ENCODE measurements around the gene ALAS1.
"Not testable (repeated sequence)": the region's sequence is repeated elsewhere in the genome, so short reads cannot be mapped to it uniquely, and the experiment has no call there.

ALAS1 gene

DNA sequence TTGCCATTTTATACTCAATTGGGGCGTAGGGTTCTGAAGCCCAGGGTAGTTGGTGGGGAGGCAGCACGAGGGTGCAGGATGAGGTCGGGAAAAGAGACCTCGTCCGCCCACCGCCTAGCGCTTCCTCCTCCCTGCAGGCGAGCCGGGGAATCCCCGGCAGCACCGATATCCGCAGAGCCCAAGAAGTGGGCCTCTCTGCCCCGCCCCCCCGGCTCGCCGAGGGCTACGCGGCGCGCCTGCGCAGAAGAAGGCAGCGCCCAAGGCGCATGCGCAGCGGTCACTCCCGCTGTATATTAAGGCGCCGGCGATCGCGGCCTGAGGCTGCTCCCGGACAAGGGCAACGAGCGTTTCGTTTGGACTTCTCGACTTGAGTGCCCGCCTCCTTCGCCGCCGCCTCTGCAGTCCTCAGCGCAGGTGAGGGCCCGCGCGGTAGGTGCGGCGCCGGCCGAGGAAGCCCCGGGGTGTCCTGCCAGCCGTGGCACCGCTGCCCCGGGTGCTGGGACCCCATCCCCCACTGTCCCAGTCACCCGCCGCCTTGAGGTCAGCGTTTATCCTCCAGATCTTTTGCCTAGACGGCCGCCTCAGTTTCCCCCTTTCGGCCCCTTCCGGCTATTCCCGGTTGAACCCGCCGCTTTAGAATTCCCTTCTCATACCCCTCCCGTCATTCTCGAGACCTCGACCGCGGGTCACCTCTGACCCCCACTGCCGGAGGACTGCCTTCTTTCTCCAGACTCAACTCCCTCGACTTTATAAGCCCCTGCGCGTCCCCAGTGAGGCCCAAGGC lies at the start of gene ALAS1:
TSS of gene ALAS1 (plus strand) at position 319 of the 784 bp plus-strand sequence. CDS start 1,082 bp downstream, outside the sequence.
- peak; percentile 83 to 89 for DNase-seq

DNA sequence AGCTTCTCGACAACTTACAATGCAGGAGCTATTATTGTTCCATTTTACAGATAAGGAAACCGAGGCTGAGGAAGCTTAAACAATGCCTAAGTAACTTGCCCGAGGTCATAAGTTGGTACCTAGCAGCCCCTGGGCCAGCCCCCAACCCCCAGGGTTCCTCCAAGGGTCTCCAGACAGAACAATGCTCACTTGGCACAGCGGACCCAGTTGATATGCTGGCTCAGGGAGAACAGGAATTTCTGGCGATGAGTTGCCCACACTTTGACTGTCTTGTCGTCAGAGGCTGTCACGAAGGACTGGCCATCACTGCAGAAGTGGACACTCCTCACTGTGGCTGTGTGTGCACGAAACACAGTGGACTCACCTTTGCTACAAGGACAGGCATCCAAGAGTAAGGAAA lies 48.9 kb upstream of the ALAS1 start:
- DNase-seq: no peak

DNA sequence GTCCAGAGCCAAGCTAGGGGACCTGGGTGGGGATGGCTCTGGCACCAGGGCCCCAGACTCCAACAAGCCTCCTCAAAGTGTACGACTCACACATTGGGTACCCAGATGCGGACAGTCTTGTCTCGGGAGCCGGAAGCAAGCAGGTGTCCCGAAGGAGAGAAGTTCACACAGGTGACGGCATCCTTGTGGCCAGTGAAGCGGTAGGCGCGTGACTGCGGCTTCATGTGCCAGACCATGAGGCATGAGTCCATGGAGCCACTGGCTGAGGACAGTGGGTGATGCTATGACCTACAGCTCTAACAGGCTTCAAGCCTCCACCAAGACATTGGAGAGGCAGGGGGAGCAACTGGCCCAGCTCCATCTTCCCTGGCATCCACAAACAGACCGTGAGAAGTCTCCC lies 48.2 kb upstream of the ALAS1 start:
- no peak for DNase-seq

DNA sequence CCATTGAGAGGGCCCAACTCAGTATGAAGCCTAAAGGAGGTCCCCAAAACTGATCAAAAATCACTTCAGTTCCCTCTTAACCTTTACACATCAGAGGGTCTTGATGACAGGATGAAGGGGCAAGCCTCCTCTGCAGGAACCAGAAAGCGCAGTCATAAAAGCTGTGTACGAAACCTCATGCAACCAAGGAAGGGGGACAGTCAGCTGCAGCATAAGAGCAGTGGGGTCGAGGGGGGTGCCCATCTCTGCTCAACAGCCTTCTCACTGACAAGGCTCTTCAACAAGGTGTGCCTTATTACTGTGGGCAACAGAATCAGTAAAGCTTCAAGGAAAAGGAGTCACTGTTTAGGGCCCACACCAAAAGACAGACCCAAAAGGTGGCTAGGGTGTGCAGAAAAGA lies 47.6 kb upstream of the ALAS1 start:
- no peak for DNase-seq

DNA sequence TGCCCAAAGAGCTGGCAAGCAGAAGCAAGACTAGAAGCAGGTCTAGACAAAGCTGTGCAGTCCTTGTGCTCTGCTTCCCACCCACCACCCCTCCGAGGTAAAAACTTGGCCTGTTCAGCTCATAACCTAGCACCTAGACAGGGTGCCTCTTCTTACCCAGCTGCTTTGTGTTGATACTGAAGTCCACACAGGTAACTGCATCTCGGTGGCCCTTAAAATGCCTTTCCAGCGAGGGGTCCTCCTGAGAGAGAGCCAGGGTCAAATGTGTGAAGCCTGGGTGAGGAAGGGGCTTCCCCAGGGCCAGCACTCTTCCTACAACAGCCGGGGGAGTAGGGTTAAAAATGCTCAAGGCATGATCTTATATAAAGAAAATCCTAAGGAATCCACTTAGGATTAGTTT lies 47.1 kb upstream of the ALAS1 start:
- DNase-seq: no peak

DNA sequence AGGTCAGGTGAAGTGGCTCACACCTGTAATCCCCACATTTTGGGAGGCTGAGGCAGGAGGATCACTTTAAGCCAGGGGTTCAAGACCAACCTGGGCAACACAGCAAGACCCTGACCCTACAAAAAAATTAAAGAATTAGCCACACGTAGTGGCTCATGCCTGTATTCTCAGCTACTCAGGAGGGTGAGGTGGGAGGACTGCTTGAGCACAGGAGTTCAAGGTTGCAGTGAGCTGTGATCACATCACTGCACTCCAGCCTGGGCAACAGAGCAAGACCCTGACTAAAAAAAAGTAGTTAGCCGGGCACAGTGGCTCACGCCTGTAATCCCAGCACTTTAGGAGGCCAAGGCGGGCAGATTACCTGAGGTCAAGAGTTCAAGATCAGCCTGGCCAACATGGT lies 46.0 kb upstream of the ALAS1 start:
- DNase-seq: not testable (repeated sequence)

DNA sequence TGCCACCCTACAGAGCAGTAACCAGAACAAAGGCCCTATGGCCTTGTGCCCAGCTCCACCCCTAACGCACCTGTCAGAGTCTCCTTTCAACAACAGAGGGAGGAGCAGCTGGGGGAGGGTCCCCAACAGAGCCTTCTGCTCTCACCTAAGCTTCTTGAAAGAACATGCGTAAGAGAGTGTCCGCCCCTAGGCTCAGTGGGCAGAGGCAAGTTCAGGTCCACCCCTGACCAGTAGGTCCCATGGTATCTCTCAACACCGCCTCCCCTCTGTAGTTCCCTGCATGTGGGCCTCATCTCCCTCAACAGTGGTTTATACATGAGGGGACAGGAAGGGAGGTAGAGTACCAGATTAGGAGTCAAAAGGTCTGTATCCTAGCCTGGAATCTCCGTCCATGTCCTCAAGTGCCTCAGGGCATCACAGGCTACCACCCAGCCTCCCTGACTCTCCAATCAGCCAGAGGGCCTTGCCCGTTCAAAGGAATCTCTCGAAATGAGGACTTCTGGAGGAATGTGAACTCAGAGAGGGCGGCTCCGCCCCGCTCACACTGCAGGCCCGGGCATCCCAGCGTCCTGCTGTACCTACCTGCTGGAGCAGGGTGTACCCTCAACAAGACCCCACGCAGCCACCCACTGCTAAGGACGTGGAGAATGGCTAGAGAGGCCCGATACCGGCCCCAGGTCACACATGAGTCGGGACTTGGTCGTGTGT lies 44.4 kb upstream of the ALAS1 start:
- DNase-seq: peak; percentile 54 to 65

DNA sequence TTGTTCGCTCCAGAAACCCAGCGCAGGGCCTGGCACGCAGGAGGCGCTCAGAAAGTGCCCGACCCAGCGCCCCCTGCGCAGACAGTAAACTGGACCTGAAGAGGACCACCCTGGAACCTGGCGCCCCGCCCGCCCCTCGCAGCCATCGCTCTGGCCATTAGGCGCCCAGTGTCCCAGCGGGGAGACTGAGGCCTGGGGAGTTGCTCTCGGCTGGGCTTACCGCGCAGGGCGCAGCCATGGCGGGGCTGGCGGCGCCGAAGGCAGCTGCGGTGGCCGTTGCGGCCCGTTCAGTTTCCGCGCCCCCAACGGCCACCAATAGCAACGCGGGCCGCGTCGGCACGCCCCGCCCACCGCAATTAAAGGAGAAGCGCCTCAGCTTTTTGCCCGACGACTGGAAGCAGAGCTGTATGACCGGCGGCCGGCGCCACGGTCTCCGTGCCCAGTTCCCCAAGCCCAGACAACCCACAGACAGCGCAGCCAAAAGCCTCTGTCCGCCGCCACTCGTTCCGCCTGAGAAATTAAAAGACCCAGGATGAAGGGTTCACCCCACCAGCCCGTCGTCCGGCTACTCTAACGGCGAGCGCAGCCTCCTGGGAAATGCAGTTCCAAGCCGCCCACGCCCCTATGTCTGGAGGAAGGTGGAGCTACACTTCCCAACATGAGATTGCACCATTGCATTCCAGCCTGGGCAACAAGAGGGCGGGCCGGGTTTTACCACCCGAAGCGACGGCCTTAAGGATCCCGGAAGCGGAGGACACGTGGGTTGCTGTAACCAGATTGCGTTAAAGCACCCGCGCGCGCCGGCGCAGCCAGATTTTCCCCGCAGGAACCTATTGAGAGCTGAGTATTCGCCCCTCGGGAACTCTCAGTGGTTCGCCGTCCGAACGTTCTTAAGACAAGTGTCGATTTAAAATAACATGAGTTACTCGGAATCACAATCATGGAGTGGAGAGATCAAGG lies 43.5 kb upstream of the ALAS1 start, which contains the start of gene POC1A:
TSS of gene POC1A (minus strand) at position 289 of the 960 bp plus-strand sequence. CDS start at position 238, 51 bp downstream.
- DNase-seq: peak; percentile 97

DNA sequence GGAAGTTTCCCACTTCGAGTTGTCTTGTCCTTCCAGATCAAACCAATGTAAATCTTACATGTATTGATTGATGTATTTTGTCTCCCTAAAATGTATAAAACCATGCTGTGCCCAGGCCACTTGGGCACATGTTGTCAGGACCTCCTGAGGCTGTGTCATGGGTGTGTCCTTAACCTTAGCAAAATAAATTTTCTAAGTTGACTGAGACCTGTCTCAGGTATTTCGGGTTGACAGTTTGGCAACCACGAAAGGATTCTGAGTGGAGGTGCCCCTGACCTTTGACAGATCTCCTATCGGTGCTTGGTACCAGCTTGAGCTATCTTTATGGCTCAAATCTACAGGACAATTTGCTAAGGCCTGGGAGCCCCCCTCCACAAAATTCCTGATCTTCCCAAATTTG lies 42.0 kb upstream of the ALAS1 start:
- DNase-seq: no peak

DNA sequence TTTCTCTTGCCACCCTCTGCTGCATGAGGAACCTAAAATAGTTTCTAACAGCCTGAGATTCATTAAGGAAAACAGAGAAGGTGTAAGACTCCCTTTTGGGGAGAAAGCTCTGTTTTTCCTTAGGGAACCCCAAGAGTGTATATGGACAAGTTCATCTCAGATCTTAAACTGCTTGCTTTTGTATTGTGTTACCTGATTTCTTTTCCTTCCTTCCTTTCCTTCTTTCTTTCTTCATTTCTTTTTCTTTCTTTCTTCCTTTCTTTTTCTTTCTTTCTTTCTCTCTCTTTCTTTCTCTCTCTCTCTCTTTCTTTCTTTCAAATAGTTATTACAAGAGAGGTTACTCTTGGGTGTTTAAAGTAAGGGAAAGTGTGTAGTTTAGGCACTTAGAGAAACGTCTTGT lies 38.5 kb upstream of the ALAS1 start:
- DNase-seq: no peak

DNA sequence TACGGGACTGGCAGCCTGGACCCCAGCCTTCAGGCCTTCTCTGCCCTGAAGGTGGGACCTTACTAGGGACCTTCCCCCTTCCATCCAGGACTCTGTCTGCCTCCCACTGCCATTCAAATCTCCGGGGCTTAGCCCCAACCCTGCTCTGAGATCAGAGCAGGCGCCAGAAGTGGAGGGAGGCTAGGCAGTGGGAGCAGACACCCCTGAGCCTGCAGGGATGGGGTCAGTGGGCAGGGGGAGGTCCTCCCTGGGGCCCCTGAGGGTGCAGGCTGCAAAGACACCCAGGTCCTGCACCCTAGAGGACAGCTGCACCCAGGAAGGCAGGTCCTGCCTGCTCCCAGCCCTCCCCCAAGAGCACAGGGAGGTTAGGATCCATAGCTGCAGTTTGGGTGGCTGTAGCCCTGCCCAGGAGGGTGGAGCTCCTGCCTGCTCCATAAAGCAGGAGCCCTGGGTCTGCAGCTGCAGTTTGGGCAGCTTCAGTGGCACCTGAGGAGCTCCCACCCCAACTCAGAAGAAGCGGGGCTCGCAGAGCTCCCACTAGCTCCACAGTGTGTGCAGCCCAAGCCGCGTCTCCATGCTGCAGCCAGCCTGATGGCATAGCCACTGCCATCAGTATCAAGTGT lies 35.6 kb upstream of the ALAS1 start:
- DNase-seq: no peak

DNA sequence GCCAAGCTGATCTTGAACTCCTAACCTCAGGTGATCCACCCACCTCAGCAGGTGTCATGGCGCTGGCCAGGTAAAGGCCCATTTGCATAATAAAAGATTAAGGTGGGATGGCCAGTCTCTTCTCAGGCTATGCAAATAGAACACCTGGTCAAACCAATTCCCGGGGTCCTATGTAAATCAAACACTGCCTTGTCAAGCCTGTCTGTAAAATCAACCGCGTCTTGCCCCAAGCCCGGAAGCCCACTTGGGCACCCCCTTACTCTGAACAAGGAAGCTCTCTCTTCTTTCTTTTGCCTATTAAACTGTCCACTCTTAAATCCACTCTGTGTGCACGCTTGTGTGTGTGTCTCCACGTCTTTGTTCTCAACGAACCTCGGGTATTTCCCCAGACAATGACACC lies 30.7 kb upstream of the ALAS1 start:
- DNase-seq: no peak

DNA sequence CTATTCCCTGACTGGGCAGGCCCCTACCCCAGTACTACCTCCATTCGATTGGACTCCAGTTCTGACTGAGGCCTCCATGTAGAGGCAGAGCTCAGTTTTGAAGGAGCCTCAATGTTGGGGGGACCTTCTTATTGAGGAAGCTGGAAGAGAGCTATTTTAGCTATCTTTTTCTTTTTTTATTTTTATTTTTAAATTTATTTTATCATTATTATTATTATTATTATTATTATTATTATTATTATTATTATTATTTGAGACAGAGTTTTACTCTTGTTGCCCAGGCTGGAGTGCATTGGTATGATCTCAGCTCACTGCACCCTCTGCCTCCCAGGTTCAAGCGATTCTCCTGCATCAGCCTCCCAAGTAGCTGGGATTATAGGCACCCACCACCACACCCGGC lies 27.7 kb upstream of the ALAS1 start:
- not testable (repeated sequence) for DNase-seq

DNA sequence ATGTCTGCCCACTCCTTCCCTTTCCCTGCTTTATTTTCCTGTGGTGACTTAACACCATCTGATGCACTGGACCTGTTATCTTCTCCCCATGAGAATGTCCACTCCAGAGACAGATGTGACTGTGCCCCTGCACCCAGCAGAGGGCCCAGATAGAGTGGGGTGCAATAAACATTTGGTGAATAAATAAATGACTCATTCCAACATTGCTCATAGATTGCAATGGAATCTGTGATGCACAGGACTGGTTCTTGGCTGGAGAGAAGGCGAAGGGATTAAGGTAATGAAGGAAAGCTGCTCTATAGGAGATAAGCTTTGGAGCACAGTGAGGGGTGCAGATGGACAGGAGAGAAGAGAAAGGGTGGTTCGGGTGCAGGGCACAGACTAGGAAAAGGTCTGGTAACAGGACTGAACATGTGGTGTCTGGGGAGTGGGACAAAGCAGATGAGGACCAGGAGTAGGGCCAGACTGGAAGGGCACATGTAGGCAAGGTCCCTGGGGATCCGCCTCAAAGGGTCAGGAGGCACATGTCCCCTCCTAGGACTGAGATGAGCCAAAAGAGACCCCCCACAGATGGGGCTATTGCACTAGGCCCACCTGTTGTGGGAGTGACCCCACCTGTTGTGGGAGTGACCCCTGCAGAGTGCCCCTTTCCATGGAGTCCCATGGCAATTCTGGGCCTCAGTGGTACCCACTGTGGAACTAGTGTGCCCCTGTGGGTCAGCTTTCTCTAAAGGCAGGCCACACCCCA lies 26.3 kb upstream of the ALAS1 start:
- DNase-seq: no peak

DNA sequence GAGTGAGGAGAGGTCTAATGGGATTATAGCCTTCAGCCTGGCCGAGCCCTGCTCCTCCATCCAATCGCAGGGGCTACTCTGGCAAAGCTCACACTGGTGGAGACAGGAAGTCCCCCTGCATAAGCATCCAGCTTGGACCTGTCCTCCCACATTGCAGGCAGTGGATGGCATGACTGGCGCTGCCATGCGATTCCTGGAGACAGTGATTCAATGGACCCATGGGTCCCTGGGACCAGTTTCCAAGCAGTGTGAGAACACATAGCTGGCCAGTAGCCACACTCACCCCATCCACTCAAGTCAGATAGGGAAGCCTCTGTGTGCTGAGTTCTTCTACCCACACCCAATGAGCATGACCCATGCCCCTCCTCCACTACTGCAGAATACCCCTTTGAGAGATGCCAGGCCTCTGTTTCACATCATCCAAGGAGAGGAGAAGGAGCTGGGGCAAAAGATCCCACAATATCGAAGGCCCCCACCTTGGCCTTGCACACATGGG lies 25.6 kb upstream of the ALAS1 start:
- DNase-seq: no peak

DNA sequence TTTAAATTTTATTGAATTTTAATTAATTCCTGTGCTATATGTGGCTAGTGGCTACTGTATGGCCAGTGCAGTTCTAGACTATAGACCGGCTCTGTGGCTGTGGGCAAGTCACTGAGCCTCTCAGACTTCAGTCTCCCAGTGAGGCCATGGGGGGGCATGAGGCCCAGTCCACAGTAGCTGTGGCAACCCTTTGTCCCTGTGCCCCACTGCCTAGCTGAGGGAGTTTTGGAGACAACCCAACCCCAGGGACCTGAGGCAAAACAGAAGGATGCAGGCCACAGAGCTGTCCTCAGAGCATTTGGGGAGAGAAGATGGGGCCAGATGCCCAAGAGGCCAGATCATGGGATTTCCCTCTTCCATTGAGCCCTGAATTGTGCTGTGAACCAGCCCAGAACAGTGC lies 24.9 kb upstream of the ALAS1 start:
- DNase-seq: no peak

DNA sequence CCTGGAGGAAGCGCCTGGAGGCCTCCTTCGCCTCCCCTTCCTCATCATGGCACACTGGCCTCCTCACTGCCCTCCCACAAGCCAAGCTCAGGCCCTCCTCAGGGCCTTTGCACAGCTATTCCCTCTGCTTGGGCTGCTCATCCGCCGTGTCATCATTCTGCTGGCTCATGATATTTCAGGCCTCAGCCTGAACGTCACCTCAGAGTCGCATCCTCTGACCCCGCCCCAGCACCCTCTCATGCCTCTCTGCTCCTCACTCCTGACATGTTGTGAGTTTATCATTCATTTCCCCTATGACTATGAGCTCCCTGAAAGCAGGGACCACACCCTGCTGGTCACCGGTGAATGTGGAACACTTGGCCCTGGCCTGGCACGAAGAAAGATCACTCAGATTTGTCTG lies 23.1 kb upstream of the ALAS1 start:
- no peak for DNase-seq

DNA sequence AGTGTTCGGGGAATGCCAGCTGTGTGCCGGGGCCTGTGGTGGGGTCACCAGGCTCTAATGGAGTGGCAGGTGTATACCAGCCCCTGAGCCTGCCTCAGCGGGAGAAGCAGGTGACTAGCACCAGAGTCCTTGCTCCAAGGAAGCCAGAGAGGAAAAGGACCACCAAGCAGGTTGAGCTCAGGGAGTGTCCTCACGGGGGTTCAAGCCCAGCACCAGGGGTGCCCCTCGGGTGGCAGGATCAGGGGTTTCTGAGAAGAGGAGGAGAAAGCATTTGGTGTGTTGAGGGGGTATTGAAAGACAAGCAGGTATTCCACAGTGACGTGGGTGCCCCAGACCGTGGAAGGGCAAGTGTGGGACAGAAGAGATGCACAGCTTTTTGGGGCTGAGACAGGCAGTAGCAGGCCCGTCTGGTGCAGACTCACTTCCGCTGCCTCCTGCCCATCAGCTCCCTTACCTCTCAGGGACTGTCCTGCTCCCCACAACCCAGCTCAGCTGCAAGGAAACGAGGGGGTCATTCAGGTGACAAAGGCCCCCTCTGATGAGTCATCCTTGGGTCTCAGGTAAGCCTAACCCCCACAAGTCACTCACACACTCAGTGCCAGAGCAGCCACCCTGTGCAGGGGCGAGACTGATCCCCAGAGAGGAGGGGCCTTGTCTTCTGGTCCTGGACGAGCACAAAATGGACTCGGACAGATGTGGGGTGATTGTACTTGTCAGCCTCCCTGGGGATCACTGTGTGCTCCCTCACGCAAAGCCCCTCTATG lies 22.4 kb upstream of the ALAS1 start:
- no peak for DNase-seq

DNA sequence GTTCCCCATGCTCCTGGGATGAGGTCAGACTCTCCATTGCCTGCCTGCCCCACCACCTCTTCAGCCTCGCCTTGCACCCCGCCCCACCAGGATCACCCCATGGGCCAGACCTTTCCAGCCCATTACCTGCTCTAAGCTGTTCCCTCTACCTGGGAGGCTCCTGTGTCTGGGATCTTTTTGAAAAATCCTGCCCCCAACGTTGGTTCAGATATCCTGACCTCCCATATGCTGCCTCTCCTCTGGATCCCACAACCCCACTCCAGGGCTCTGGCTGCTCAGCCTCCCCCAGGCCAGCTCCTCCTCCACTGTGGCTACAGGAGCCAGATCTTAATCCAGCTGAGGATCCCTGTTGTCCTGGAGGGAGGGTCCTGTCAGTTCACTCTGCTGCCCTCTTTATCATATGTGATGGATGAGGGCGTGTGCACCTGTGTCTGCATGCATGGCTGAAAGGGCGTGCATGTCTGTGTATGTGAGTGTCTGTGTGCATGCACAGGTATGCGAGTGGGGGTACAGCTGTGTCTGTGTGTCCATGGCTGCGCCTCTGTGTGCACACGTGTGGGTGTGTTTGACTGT lies 21.7 kb upstream of the ALAS1 start:
- no peak for DNase-seq

DNA sequence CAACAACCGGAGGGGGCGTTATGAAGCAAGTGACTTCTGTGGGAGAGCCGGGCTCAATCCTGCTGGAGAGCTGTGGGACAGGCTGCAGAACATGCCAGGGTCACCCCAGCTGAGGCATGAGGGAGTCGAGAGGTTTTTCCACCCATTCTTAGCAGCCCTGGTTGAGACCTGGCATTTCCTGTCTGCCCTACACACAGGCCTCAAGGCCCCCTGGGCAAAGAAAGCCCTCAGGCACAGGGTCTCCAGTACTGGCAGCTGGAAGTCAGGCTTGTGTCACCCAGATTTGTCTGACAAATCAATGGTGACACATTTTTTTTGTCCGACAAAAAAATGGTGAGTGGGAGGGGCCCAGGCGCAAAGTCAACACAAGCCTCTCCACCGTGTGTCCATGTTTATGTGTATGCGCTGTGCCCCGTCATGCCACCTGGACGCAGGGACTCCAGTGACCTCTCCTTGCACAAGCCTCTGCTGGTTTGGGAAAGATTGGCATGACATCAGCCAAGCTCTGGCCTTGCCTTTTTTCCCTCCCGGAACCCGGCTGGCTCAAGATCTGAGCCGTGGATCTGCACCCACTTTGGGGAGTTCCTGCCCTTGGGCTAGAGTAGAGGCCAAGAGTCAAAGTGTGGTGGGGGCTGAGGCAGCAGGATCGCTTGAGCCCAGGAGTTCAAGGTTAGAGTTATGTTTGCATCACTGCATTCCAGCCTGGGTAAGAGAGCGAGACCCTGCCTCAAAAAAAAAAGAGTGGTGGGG lies 20.8 kb upstream of the ALAS1 start:
- peak; percentile 38 to 56 for DNase-seq
